ENCODE results near the gene SLC12A1.

SLC12A1 gene

DNA sequence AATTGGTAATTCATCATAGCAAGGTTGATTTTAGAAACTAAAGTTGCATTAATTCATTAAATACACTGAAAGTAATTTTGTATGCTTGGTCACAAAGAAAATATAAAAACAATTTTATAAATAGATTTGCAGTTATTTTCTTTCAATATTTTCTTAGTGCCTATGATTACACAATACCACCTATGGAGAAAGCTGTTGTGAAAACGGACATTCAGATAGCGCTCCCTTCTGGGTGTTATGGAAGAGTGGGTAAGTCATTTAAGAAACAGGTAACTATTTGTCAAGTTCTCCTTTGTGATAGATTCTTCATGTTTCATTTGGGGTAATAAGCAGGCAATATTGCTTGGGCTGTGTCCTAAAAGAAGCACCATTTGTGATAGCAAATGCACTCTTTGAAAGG lies 128.2 kb downstream of the SLC12A1 start:
- no peak for ATAC-seq
- no peaks in the 10 kb centered on the region for H3K9me3 Mint-ChIP-seq
- H3K4me1 Mint-ChIP-seq, result peaks cover 52% of the 10 kb centered on the region
- H3K36me3 Mint-ChIP-seq (ENCODE audit: low read depth), result peaks cover 58% of the 10 kb centered on the region
- no peak for DNase-seq
- no peak overlapping the region for H3K27ac Mint-ChIP-seq
- H3K27me3 Mint-ChIP-seq, result no peaks in the 10 kb centered on the region
- H3K4me3 Mint-ChIP-seq, result peak overlapping the region; percentile 96

DNA sequence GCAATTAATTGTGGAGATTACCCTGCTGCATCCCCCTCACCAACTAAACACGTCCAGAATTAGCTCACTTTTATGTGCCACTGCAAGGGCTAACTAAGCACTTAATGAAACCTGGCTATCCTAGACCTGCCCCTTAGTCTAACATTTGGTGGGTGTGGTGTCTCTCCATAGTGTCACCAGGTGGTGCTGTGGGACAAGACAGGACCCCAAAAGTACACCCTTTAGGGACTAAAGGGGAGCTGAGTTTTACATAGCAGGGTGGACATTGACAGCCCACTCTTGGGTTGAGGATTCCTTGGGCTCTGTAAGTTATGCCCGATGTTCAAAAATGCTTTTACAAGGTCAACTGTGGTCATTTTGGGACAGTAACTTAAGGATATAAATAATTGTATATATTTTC lies 130.8 kb downstream of the SLC12A1 start:
- Mint-ChIP-seq H3K4me3 (peak overlapping the region; percentile 28), H3K27me3 (no peaks in the 10 kb centered on the region), H3K9me3 (no peaks in the 10 kb centered on the region), H3K27ac (no peak overlapping the region), H3K4me1 (peaks cover 50% of the 10 kb centered on the region), H3K36me3 (ENCODE audit: low read depth) (peaks cover 79% of the 10 kb centered on the region)
- peak; percentile 60 for ATAC-seq
- no peak for DNase-seq

DNA sequence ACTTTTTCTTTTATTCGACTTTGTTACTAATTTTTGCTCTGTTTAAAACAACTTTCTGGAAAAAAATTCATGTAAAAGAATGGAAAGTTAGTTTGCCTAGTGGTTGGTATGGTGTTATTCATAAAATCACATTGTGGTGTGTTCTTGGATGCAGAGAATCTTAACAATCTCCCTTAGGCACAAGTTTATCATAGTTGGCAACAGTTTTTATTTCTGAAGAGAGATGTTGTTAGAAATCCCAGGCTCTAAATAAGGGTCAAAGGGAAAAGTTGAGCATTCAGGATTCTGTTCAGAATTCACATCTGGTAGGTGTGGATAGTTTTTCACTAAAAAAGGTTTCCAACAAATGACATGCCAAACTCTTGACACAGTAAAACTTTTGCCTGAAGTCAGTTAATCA lies 131.5 kb downstream of the SLC12A1 start:
- H3K36me3 Mint-ChIP-seq (ENCODE audit: low read depth), result peaks cover 80% of the 10 kb centered on the region
- no peaks in the 10 kb centered on the region for H3K9me3 Mint-ChIP-seq
- DNase-seq (no peak), ATAC-seq (no peak)
- peaks cover 50% of the 10 kb centered on the region for H3K4me1 Mint-ChIP-seq
- no peaks in the 10 kb centered on the region for H3K27me3 Mint-ChIP-seq
- H3K27ac Mint-ChIP-seq, result no peak overlapping the region
- no peak overlapping the region for H3K4me3 Mint-ChIP-seq

DNA sequence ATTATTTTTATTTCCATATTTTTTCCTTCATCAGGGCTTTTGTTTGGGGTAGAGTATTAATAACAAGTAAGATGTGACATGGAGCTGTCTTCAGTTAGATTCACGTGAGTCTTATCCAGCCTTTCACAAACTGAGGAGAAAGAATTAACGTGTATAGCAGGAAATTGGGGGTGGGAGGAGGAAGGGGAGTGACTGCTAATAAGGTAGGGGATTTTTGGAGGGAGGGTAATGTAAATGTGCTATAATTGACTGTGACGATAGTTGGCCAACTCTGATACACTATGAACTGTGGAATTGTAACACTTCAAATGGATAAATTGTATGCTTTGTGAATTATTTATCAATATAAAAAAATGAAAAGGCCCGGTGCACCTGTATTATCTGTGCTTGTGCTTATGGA lies 134.0 kb downstream of the SLC12A1 start:
- Mint-ChIP-seq H3K27ac (no peak overlapping the region), H3K27me3 (no peaks in the 10 kb centered on the region), H3K4me1 (peaks cover 27% of the 10 kb centered on the region), H3K4me3 (no peak overlapping the region), H3K36me3 (ENCODE audit: low read depth) (peaks cover 71% of the 10 kb centered on the region), H3K9me3 (no peaks in the 10 kb centered on the region)
- no peak for ATAC-seq
- DNase-seq, result no peak

DNA sequence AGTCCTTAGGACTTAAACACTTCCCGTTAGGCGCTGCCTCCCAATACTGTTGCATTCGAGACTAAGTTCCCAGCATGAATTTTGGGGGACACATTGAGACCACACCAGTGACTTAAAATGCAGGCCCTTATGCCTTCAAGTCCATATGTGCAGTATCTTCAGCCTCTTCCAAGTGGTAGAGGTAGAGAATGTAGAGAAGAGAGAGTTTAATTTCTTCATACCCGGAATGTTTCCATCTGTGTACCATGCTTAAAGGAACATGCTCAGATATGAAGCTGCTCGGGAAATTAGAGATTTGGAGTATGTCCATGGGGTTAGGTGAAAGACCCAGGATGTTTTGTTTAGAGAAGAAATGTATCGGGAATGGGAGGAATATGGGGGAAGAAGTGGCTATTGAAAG lies 137.8 kb downstream of the SLC12A1 start:
- Mint-ChIP-seq H3K4me1 (peaks cover 6% of the 10 kb centered on the region), H3K36me3 (ENCODE audit: low read depth) (peaks cover 49% of the 10 kb centered on the region), H3K27ac (no peak overlapping the region), H3K4me3 (no peak overlapping the region), H3K9me3 (no peaks in the 10 kb centered on the region), H3K27me3 (no peaks in the 10 kb centered on the region)
- ATAC-seq (no peak), DNase-seq (no peak)

DNA sequence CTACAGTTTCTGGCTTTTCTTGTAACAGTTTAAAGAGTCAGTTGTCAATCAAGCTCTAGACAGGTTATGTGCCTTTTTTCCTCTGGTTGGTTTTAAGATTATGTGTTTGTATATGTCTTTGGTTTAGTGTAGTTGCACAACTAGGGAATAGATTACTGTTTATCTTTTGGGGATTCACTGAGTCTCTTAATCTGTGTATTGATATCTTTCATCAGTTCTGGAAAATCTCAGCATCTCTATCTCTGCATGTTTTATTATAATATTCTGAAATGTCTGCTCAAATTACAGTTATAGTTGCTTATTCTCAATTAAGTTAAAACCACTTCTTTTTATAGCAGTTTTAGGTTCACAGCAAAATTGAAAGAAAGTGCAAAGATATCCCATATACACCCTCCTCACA lies 139.4 kb downstream of the SLC12A1 start:
- peaks cover 38% of the 10 kb centered on the region for H3K36me3 Mint-ChIP-seq (ENCODE audit: low read depth)
- H3K4me3 Mint-ChIP-seq, result no peak overlapping the region
- H3K4me1 Mint-ChIP-seq, result no peaks in the 10 kb centered on the region
- no peaks in the 10 kb centered on the region for H3K27me3 Mint-ChIP-seq
- H3K9me3 Mint-ChIP-seq, result no peaks in the 10 kb centered on the region
- no peak overlapping the region for H3K27ac Mint-ChIP-seq
- ATAC-seq (no peak), DNase-seq (no peak)

DNA sequence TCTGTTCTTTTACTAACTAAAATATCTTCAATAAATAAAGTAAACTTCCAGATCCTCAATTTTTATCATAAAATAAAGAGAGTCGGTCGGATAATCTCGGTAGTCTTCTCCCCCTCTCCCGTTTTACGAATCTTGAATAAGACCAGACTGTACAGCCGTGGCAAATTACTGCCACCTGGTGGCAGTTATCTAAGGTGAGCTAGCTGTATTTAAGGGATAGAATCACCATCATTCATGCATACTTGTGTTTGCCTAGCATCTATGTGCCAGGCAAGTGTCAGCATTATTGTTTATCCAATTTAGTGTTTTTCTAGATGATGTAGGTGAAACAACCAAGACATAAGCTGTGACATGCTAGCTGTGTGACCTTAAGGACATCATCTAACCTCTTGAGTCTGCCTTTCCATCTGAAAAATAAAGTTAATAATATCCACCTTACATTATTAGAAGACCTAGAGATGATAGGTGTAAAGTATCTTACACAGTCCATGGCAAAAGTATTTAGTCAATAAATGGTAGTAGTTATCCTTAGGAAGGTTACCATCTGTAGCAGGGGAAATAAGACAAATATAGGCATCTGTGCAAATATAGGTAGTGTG lies 146.5 kb downstream of the SLC12A1 start:
- H3K9me3 Mint-ChIP-seq, result no peaks in the 10 kb centered on the region
- no peaks in the 10 kb centered on the region for H3K36me3 Mint-ChIP-seq (ENCODE audit: low read depth)
- ATAC-seq (peak; percentile 83), DNase-seq (peak; percentile 38)
- no peak overlapping the region for H3K4me3 Mint-ChIP-seq
- H3K4me1 Mint-ChIP-seq, result peaks cover 3% of the 10 kb centered on the region
- H3K27me3 Mint-ChIP-seq, result no peaks in the 10 kb centered on the region
- H3K27ac Mint-ChIP-seq, result no peak overlapping the region
